CD4-positive, alpha-beta T cell (primary cell): Measurements from ENCODE around the gene TTC21A. TPM values are rescaled to one million over a fixed set of nuclear protein-coding genes. Genes with fewer than 3 reads are reported as not detected.

Experiments used
- ATAC-seq: fragments of 200-7000 bp; cut with Tn5 transposase; one replicate; pipeline ENCODE4 v1.10.0; 2022; ENCODE audit warnings: mild to moderate bottlenecking; ENCODE audit not compliant: poor library complexity
- CTCF ChIA-PET: fragments of 350-600 bp; sonication (Branson Sonifier 250); formaldehyde crosslinking; loops from one replicate; lab custom pipeline; 2021; ENCODE audit warnings: antibody characterized with exemption, inconsistent platforms; lab: Charles Lee
- POLR2A ChIA-PET: fragments of 350-600 bp; sonication (Branson Sonifier 250); formaldehyde crosslinking; loops from one replicate; lab custom pipeline; 2021; ENCODE audit warnings: antibody characterized with exemption, inconsistent platforms; lab: Charles Lee
- DNase-seq, 14 experiments: peaks; one replicate each; pipeline ENCODE4 v3.0.0-alpha.2; 2013 to 2020; ENCODE audit warnings: mixed read lengths in 2 of 14
- H3K27ac ChIP-seq, 2 donors: one replicate each; pipeline versions ENCODE4 v1.5.1 to v1.7.0; 2013; ENCODE audit warnings: low read length in 2 of 2, low read depth in 1 of 2, mild to moderate bottlenecking in 1 of 2
- H3K27me3 ChIP-seq, 2 experiments: 1 replicate in 1 of 2; 2 replicates in 1 of 2; pipeline versions ENCODE4 v1.6.1 to v1.7.0; 2013; ENCODE audit warnings: low read length in 2 of 2, control low read depth in 1 of 2, mild to moderate bottlenecking in 1 of 2, moderate library complexity in 1 of 2; ENCODE audit not compliant: insufficient read depth in 2 of 2, control insufficient read depth in 1 of 2
- H3K36me3 ChIP-seq: one replicate; pipeline ENCODE4 v1.6.1; 2013; ENCODE audit warnings: low read length, control low read depth; ENCODE audit not compliant: insufficient read depth
- H3K4me1 ChIP-seq: one replicate; pipeline ENCODE4 v1.6.1; 2013; ENCODE audit warnings: low read length, control low read depth; ENCODE audit not compliant: insufficient read depth
- H3K4me3 ChIP-seq: one replicate; pipeline ENCODE4 v1.5.1; 2013; ENCODE audit warnings: mild to moderate bottlenecking, low read length, moderate library complexity
- H3K9me3 ChIP-seq, 2 experiments: 1 replicate in 1 of 2; 2 replicates in 1 of 2; pipeline versions ENCODE4 v1.6.1 to v1.7.0; 2013; ENCODE audit warnings: low read length in 2 of 2, mild to moderate bottlenecking in 2 of 2, control low read depth in 1 of 2, moderate library complexity in 1 of 2; ENCODE audit not compliant: control insufficient read depth in 1 of 2, insufficient read depth in 1 of 2
- H3K27ac Mint-ChIP-seq: one replicate; pipeline ENCODE4 v1.8.0; 2020; ENCODE audit warnings: mixed read lengths
- H3K27me3 Mint-ChIP-seq: one replicate; pipeline ENCODE4 v1.8.0; 2021; ENCODE audit warnings: mixed read lengths
- H3K36me3 Mint-ChIP-seq: one replicate; pipeline ENCODE4 v1.8.0; 2021; ENCODE audit warnings: low read depth, mixed read lengths
- H3K4me1 Mint-ChIP-seq: one replicate; pipeline ENCODE4 v1.8.0; 2021; ENCODE audit warnings: low read depth, mixed read lengths
- H3K4me3 Mint-ChIP-seq: one replicate; pipeline ENCODE4 v1.8.0; 2020; ENCODE audit warnings: mild to moderate bottlenecking, mixed read lengths
- H3K9me3 Mint-ChIP-seq: one replicate; pipeline ENCODE4 v1.8.0; 2020; ENCODE audit warnings: mixed read lengths
- intact Hi-C, 2 experiments: fragments of 100-400 bp; cut with DNase I in 1 of 2; cut with micrococcal nuclease in 1 of 2; formaldehyde crosslinking; loops; one replicate each; pipeline versions ENCODE4 v1.15.1 to v1.9.0; 2023 to 2025; cut with DNase I, micrococcal nuclease
- total RNA-seq, 174 experiments: library from RNA in 2 of 174; stranded (reverse) in 2 of 174; gene quantifications; one replicate each; pipeline ENCODE4 v1.2.3 and lab custom pipeline; 2021 to 2026
- TF ChIP-seq, protein P1 (sequence below): fragments of 200-600 bp; IDR thresholded peaks from one replicate; pipeline ENCODE4 v1.8.0; 2022; ENCODE audit warnings: antibody characterized with exemption, mild to moderate bottlenecking

Gene TTC21A
- total RNA-seq, 2 experiments from 2014 or later, result 4.1 to 5.2 TPM

DNA sequence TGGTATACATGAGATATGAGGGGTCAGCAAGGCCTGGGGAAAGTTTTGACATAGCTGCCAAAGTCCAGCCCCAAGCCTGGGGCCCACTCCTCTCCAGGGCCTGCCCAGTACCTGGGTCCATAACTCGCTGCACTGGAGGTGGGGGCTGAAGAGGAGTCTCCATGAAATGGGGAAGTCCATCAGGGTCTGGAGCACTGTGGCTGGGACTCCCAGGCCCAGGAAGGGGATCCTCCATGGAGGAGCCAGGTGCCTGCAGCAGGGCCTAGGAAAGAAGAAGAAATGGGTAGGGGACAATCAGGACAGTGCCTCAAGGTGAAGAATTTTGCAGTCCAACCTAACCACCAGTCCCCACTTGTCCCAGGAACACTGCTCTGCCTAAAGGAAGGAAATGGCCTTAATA is 8.2 kb upstream of the TTC21A start:
- no peak overlapping the region for H3K4me3 ChIP-seq
- intact Hi-C loops, result no loop called here
- no peaks in the 10 kb centered on the region for H3K27me3 Mint-ChIP-seq
- peaks cover 67% of the 10 kb centered on the region for H3K36me3 ChIP-seq
- no peak overlapping the region for H3K4me3 Mint-ChIP-seq
- H3K27me3 ChIP-seq, result no peaks in the 10 kb centered on the region
- ChIA-PET POLR2A (no interaction called here), CTCF (no interaction called here)
- peaks cover 27% of the 10 kb centered on the region for H3K4me1 Mint-ChIP-seq
- H3K9me3 ChIP-seq, result no peaks in the 10 kb centered on the region
- TF ChIP-seq, protein P1, sequence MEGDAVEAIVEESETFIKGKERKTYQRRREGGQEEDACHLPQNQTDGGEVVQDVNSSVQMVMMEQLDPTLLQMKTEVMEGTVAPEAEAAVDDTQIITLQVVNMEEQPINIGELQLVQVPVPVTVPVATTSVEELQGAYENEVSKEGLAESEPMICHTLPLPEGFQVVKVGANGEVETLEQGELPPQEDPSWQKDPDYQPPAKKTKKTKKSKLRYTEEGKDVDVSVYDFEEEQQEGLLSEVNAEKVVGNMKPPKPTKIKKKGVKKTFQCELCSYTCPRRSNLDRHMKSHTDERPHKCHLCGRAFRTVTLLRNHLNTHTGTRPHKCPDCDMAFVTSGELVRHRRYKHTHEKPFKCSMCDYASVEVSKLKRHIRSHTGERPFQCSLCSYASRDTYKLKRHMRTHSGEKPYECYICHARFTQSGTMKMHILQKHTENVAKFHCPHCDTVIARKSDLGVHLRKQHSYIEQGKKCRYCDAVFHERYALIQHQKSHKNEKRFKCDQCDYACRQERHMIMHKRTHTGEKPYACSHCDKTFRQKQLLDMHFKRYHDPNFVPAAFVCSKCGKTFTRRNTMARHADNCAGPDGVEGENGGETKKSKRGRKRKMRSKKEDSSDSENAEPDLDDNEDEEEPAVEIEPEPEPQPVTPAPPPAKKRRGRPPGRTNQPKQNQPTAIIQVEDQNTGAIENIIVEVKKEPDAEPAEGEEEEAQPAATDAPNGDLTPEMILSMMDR, result no peak
- no peak for DNase-seq
- no peak overlapping the region for H3K27ac Mint-ChIP-seq
- no peak overlapping the region for H3K27ac ChIP-seq
- H3K9me3 Mint-ChIP-seq, result no peaks in the 10 kb centered on the region
- no peak for ATAC-seq
- H3K36me3 Mint-ChIP-seq, result peaks cover 60% of the 10 kb centered on the region
- peaks cover 21% of the 10 kb centered on the region for H3K4me1 ChIP-seq

DNA sequence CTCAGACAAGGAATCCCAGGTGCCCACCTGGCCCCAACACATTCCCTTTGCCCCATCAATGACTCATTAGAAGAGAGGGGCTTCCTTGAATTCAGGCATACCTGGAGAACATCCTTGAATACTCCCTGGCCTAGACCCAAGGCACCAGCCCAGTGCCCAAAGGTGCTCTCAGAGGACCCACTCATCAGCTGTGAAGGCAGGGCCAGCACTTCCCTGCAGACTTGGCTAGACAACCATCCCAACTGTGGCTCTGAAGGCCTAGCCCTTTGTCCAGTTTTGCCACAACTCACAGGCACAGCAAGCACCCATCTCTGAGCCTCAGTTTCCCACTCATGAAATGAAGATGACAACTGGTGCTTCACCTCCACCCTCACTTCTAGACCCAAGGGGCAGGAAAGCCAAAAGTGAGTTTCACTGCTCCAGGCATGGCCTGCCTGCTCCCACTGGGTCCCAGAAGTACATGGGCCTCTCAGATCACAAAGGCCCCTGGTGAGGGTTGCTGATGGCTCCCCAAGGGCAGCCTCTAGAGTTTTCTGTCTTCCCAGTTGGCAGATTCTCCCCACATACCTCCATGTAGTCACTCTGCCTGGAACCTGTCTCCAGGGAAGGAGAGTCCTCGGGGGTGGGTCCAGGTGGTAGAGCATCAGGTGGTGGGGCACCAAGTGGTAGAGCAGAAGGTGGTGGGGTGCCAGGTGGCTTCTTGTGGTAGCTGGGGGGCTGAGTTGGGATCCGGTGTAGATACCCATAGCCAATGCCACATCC is 7.6 kb upstream of the TTC21A start:
- Mint-ChIP-seq H3K27ac (peak overlapping the region; percentile 17), H3K9me3 (no peaks in the 10 kb centered on the region), H3K4me3 (no peak overlapping the region), H3K27me3 (no peaks in the 10 kb centered on the region), H3K36me3 (peaks cover 53% of the 10 kb centered on the region), H3K4me1 (peaks cover 30% of the 10 kb centered on the region)
- Histone ChIP-seq H3K4me1 (peaks cover 27% of the 10 kb centered on the region), H3K36me3 (peaks cover 61% of the 10 kb centered on the region), H3K4me3 (no peak overlapping the region), H3K27me3 (no peaks in the 10 kb centered on the region), H3K9me3 (no peaks in the 10 kb centered on the region), H3K27ac (no peak overlapping the region)
- ChIA-PET CTCF (no interaction called here), POLR2A (interaction anchor here (0.6 kb wide), 1 partner anchor 49 kb away, joined by 3 read pairs; no protein-coding TSS in a partner anchor)
- ATAC-seq (no peak), DNase-seq (no peak)
- TF ChIP-seq, protein P1, result no peak
- intact Hi-C loops, result loop anchor here in 1 of 2 experiments (5.0 kb wide), 1 partner anchor 277 kb away; no protein-coding TSS in a partner anchor

DNA sequence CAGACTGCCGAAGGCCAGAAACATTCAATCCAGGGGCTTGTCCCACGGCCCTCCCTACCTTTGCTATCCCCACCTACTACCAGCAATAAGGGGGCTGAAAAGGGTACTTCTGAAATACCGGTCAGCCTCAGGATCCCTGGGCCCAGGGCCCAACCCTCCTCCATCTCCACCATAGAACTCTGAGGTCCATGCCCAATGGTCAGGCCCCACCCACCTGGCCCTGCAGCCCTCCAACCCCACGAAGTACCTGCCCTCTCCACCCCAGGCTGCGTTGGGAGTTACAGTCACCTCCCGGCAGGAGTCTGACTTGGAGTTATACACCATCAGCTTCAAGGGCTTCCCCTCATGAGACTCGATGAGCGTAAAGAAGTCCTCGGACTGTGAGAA is 7.0 kb upstream of the TTC21A start:
- ATAC-seq, result no peak
- Histone ChIP-seq H3K9me3 (no peaks in the 10 kb centered on the region), H3K36me3 (peaks cover 55% of the 10 kb centered on the region), H3K4me1 (peaks cover 33% of the 10 kb centered on the region), H3K27me3 (no peaks in the 10 kb centered on the region), H3K4me3 (no peak overlapping the region), H3K27ac (no peak overlapping the region)
- Mint-ChIP-seq H3K4me3 (no peak overlapping the region), H3K9me3 (no peaks in the 10 kb centered on the region), H3K4me1 (peaks cover 35% of the 10 kb centered on the region), H3K27ac (peak overlapping the region; percentile 19), H3K27me3 (no peaks in the 10 kb centered on the region), H3K36me3 (peaks cover 47% of the 10 kb centered on the region)
- ChIA-PET CTCF (interaction anchor here (0.5 to 1.3 kb wide), 2 partner anchors 190 to 276 kb away, joined by 4 to 7 read pairs; no protein-coding TSS in a partner anchor), POLR2A (interaction anchor here (0.6 kb wide), 1 partner anchor 50 kb away, joined by 3 read pairs; no protein-coding TSS in a partner anchor)
- DNase-seq, result no peak
- TF ChIP-seq, protein P1, result no peak
- intact Hi-C loops, result loop anchor here in 1 of 2 experiments (5.0 kb wide), 1 partner anchor 277 kb away; no protein-coding TSS in a partner anchor
